Adipocyte (in vitro differentiated cells): ENCODE data around the gene TECTA.

Experiments used
- DNase-seq: peaks from one replicate; pipeline ENCODE4 v3.0.0-alpha.2; 2015; ENCODE audit warnings: low read depth
- H3K27me3 ChIP-seq: replicated peaks from 2 replicates; pipeline ENCODE4 v1.7.0; 2013; ENCODE audit warnings: mild to moderate bottlenecking, low read length, moderate library complexity; ENCODE audit not compliant: control insufficient read depth, insufficient read depth
- H3K36me3 ChIP-seq: 2 replicates; pipeline ENCODE4 v1.7.0; 2013; ENCODE audit warnings: low read length, mild to moderate bottlenecking, moderate library complexity; ENCODE audit not compliant: control insufficient read depth, insufficient read depth, severe bottlenecking
- H3K4me1 ChIP-seq: 2 replicates; pipeline ENCODE4 v1.7.0; 2013; ENCODE audit warnings: mild to moderate bottlenecking, low read length, moderate library complexity; ENCODE audit not compliant: control insufficient read depth, insufficient read depth
- H3K4me3 ChIP-seq: 2 replicates; pipeline ENCODE4 v1.7.0; 2013; ENCODE audit warnings: mild to moderate bottlenecking, low read length, moderate library complexity
- H3K9ac ChIP-seq: 2 replicates; pipeline ENCODE4 v1.7.0; 2013; ENCODE audit warnings: mild to moderate bottlenecking, low read length, moderate library complexity
- H3K9me3 ChIP-seq: 2 replicates; pipeline ENCODE4 v1.7.0; 2013; ENCODE audit warnings: mild to moderate bottlenecking, low read length, moderate library complexity; ENCODE audit not compliant: control insufficient read depth

Gene TECTA

DNA sequence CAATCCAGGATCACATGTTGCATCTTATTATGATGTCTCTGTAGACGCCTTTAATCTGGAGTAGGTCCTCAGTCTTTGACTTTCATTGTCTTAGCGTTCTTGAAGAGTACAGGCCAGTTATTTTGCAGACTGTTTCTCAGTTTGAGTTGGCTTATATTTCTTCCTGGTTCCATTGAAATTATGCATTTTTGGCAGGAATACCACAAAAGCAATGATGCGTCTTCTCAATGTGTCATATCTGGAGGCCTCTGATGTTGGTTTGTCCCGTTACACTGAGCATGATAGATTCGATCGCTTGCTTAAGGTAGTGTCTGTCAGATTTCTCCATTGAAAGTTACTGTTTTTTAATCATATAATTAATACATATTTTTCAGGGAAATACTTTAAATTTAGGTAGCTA, 30.6 kb downstream of the TECTA start:
- Histone ChIP-seq H3K36me3 (no peaks in the 10 kb centered on the region), H3K9ac (no peak overlapping the region), H3K4me3 (no peak overlapping the region), H3K9me3 (no peaks in the 10 kb centered on the region), H3K27me3 (peaks cover 6% of the 10 kb centered on the region), H3K4me1 (no peaks in the 10 kb centered on the region)
- DNase-seq: no peak

- no peak overlapping the region for H3K4me3 ChIP-seq
- no peaks in the 10 kb centered on the region for H3K4me1 ChIP-seq
- no peaks in the 10 kb centered on the region for H3K36me3 ChIP-seq
- H3K27me3 ChIP-seq: peaks cover 6% of the 10 kb centered on the region
- DNase-seq: no peak
- H3K9ac ChIP-seq: no peak overlapping the region
- no peaks in the 10 kb centered on the region for H3K9me3 ChIP-seq
These were observed 31.4 kb downstream of the TECTA start for GRCh38 chr11:121132211-121132976.

DNA sequence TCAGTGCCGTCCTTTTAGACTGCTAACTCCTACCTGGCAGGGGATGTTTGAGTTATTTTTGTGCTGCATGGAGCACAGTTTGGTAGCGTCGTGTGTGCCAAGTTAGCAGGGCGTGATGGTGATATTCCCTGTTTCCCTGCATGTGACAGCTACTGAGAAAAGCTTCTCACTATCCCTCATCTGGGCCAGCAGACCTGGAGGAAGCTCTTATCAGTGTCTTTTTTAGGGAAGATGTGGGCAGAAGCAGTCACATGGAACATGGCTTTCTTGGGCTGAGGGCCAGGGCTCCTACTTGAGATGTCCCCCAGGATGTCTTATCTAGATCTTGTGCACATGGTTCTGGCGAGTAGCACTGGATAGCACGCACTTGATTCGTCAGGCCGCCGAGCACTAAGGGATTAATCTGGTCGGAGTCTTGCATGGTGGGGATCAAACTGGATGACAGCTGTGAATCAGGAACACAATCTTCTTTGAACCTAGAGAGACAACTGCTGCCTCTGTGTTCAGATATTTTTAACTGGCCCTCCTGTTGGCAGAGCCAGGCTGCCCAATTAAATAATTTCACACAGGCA, 33.8 kb downstream of the TECTA start:
- no peaks in the 10 kb centered on the region for H3K4me1 ChIP-seq
- H3K36me3 ChIP-seq: no peaks in the 10 kb centered on the region
- DNase-seq: no peak
- no peak overlapping the region for H3K4me3 ChIP-seq
- no peak overlapping the region for H3K9ac ChIP-seq
- no peaks in the 10 kb centered on the region for H3K9me3 ChIP-seq
- H3K27me3 ChIP-seq: peaks cover 6% of the 10 kb centered on the region

GRCh38 chr11:121137005-121137404, 36.0 kb downstream of the TECTA start:
- H3K36me3 ChIP-seq: no peaks in the 10 kb centered on the region
- no peaks in the 10 kb centered on the region for H3K9me3 ChIP-seq
- peaks cover 6% of the 10 kb centered on the region for H3K27me3 ChIP-seq
- no peak for DNase-seq
- no peaks in the 10 kb centered on the region for H3K4me1 ChIP-seq
- H3K4me3 ChIP-seq: no peak overlapping the region
- H3K9ac ChIP-seq: no peak overlapping the region

GRCh38 chr11:121138259-121138658, 37.2 kb downstream of the TECTA start:
- Histone ChIP-seq H3K4me1 (no peaks in the 10 kb centered on the region), H3K36me3 (no peaks in the 10 kb centered on the region), H3K9ac (no peak overlapping the region), H3K27me3 (peaks cover 6% of the 10 kb centered on the region), H3K9me3 (no peaks in the 10 kb centered on the region), H3K4me3 (no peak overlapping the region)
- no peak for DNase-seq

DNA sequence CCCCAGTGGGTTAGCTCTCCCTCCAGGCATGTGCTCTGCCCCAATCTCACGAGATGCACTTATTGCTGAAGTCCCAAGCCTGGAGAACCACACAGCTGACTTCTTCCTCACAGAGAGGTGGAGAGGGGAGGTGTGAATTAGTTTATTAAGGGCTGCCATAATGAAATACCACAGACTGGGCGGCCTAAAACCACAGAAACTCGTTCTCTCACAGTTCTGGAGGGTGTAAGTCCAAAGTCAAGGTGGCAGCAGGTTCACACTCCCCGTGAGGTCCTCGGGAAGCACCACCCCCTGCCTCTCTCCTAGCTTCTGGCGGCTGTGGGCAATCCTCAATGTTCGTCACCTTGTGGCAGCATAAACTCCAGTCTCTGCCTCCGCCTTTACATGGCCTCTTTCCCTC, 39.3 kb downstream of the TECTA start:
- Histone ChIP-seq H3K4me1 (no peaks in the 10 kb centered on the region), H3K9me3 (no peaks in the 10 kb centered on the region), H3K9ac (no peak overlapping the region), H3K36me3 (no peaks in the 10 kb centered on the region), H3K27me3 (peaks cover 3% of the 10 kb centered on the region), H3K4me3 (no peak overlapping the region)
- no peak for DNase-seq

GRCh38 chr11:121141066-121141465, 40.0 kb downstream of the TECTA start:
- no peaks in the 10 kb centered on the region for H3K4me1 ChIP-seq
- H3K4me3 ChIP-seq: no peak overlapping the region
- H3K36me3 ChIP-seq: no peaks in the 10 kb centered on the region
- H3K9me3 ChIP-seq: no peaks in the 10 kb centered on the region
- no peak overlapping the region for H3K9ac ChIP-seq
- H3K27me3 ChIP-seq: no peaks in the 10 kb centered on the region
- no peak for DNase-seq

DNA sequence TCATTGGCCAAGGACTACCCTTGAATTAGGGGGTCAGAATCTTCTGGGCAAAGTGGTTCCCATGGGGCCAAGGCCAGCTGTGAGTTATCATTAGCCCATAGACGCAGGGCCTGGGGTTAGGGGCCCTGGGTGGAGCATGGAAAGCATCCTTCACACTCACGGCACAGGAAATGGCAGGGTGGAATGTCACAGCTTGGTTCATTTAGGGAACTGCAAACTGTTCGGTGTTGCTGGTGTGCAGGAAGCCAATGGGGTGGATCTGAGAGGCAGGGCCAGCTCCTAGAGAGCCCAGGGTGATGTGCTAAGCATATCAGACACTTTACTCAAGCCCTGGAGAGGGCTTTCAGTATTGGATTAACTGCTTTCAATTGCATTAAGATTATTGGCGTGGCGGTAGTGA, 42.9 kb downstream of the TECTA start:
- no peaks in the 10 kb centered on the region for H3K9me3 ChIP-seq
- DNase-seq: no peak

DNA sequence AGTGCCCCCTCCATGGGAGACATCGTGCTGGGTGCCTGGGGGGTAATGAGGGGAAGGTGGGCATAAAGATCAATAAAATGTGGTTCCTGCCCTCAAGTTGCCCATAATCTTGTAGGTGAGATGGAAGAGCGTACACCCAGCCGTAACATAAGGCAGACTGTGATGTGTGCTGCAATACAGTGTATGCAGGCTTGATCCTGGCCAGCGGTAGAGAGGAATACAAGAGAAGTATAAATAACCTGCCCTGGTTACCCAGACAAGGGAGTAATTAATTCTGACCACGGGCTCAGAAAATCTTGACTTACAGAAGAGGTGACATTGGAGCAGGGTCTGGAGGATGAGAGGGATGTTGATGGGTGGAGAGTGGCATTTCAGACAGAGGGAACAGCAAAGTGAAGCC, 43.7 kb downstream of the TECTA start:
- Histone ChIP-seq H3K9ac (no peak overlapping the region), H3K4me3 (no peak overlapping the region), H3K36me3 (no peaks in the 10 kb centered on the region), H3K9me3 (no peaks in the 10 kb centered on the region), H3K4me1 (no peaks in the 10 kb centered on the region), H3K27me3 (no peaks in the 10 kb centered on the region)
- DNase-seq: no peak

More for the DNA sequence above, 42.9 kb downstream of the TECTA start:
- H3K36me3 ChIP-seq: no peaks in the 10 kb centered on the region
- H3K4me1 ChIP-seq: no peaks in the 10 kb centered on the region
- no peak overlapping the region for H3K4me3 ChIP-seq
- H3K9ac ChIP-seq: no peak overlapping the region
- H3K27me3 ChIP-seq: no peaks in the 10 kb centered on the region

DNA sequence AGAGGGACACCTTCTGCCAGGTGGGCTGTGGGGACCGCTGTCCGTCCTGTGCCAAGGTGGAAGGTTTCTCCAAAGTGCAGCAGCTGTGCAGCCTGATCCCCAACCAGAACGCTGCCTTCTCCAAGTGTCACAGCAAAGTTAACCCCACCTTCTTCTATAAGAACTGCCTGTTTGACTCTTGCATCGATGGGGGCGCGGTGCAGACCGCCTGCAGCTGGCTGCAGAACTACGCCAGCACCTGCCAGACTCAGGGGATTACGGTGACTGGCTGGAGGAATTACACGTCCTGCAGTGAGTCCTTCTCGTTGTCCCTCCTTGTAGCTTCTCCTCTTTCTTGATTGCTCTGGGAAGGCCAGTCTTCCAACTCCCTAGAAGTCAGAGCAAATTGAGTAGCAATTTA, 44.8 kb downstream of the TECTA start:
- Histone ChIP-seq H3K4me1 (no peaks in the 10 kb centered on the region), H3K4me3 (no peak overlapping the region)
- no peak for DNase-seq

GRCh38 chr11:121149116-121149515, 48.1 kb downstream of the TECTA start:
- H3K4me3 ChIP-seq: no peak overlapping the region
- no peak overlapping the region for H3K9ac ChIP-seq
- no peak for DNase-seq
- H3K27me3 ChIP-seq: no peaks in the 10 kb centered on the region
- H3K36me3 ChIP-seq: no peaks in the 10 kb centered on the region
- H3K4me1 ChIP-seq: no peaks in the 10 kb centered on the region
- peaks cover 3% of the 10 kb centered on the region for H3K9me3 ChIP-seq

More for the DNA sequence above, 44.8 kb downstream of the TECTA start:
- Histone ChIP-seq H3K9me3 (peaks cover 3% of the 10 kb centered on the region), H3K9ac (no peak overlapping the region), H3K27me3 (no peaks in the 10 kb centered on the region), H3K36me3 (no peaks in the 10 kb centered on the region)
